Uterus (tissue), 2 donors: ENCODE measurements around the gene ZDHHC21.

ENCODE experiments used
- CTCF ChIP-seq, 4 experiments: fragments of 200-600 bp in 2 of 4; fragments of 450-650 bp in 2 of 4; sonication (generic) in 2 of 4; IDR thresholded peaks; one replicate each; pipeline ENCODE4 v1.5.1; 2016 to 2019; ENCODE audit warnings: antibody characterized with exemption in 4 of 4, mild to moderate bottlenecking in 2 of 4, moderate library complexity in 1 of 4
- POLR2A ChIP-seq, 2 donors: fragments of 450-650 bp; IDR thresholded peaks; one replicate each; pipeline ENCODE4 v1.6.1; 2016; ENCODE audit warnings: antibody characterized with exemption in 2 of 2, mild to moderate bottlenecking in 1 of 2, moderate library complexity in 1 of 2

- TF ChIP-seq CTCF (IDR thresholded peaks at IDR 0.05): no peak
- TF ChIP-seq POLR2A (IDR thresholded peaks at IDR 0.05): no peak
Observed at GRCh38 chr9:14654932-14655331, 38.3 kb downstream of the ZDHHC21 start.
